ENCODE results near the gene FAM9B. TPM values are rescaled to one million over a fixed set of nuclear protein-coding genes. Genes with fewer than 3 reads are reported as not detected.

Gene FAM9B
- total RNA-seq, 2 donors from 2014 or later, result 1.4 TPM; not detected in 1

- 19% methylated on average over 4 of the region's 4 CpGs for WGBS
- Histone ChIP-seq H3K9me3 (no peaks in the 10 kb centered on the region), H3K4me3 (no peak overlapping the region), H3K27me3 (replicated peaks; ENCODE audit: insufficient read depth) (no peaks in the 10 kb centered on the region), H3K4me1 (replicated peaks) (no peaks in the 10 kb centered on the region), H3K36me3 (no peaks in the 10 kb centered on the region), H3K27ac (no peak overlapping the region)
- intact Hi-C loops (cut with DNase I), result no loop called here
- peak; percentile 56 for DNase-seq (ENCODE audit: low spot score)
- TF ChIP-seq CTCF (IDR thresholded peaks at IDR 0.05) (no peak), POLR2AphosphoS5 (IDR thresholded peaks at IDR 0.05) (peak; percentile 46)
These were observed 45.5 kb downstream of the FAM9B start for GRCh38 chrX:8988446-8988845.

- Histone ChIP-seq H3K4me3 (no peak overlapping the region), H3K4me1 (replicated peaks) (no peaks in the 10 kb centered on the region), H3K27me3 (replicated peaks; ENCODE audit: insufficient read depth) (no peaks in the 10 kb centered on the region), H3K36me3 (no peaks in the 10 kb centered on the region), H3K27ac (no peak overlapping the region), H3K9me3 (no peaks in the 10 kb centered on the region)
- no peak for TF ChIP-seq POLR2A (IDR thresholded peaks at IDR 0.05)
- no peak for TF ChIP-seq POLR2AphosphoS5 (IDR thresholded peaks at IDR 0.05)
- no peak for TF ChIP-seq CTCF (IDR thresholded peaks at IDR 0.05)
- intact Hi-C loops (cut with DNase I), result no loop called here
- WGBS, result 89% methylated on average over 6 of the region's 6 CpGs
- no peak for DNase-seq (ENCODE audit: low spot score)
These were observed 46.2 kb downstream of the FAM9B start for GRCh38 chrX:8987672-8988250.

- DNase-seq (ENCODE audit: low spot score), result no peak
- H3K4me1 ChIP-seq (replicated peaks), result no peaks in the 10 kb centered on the region
- no peaks in the 10 kb centered on the region for H3K36me3 ChIP-seq
- TF ChIP-seq POLR2A (IDR thresholded peaks at IDR 0.05), result no peak
- no peak for TF ChIP-seq POLR2AphosphoS5 (IDR thresholded peaks at IDR 0.05)
- no peak for TF ChIP-seq CTCF (IDR thresholded peaks at IDR 0.05)
- H3K27ac ChIP-seq, result no peak overlapping the region
- H3K4me3 ChIP-seq, result no peak overlapping the region
- H3K27me3 ChIP-seq (replicated peaks; ENCODE audit: insufficient read depth), result no peaks in the 10 kb centered on the region
- intact Hi-C loops (cut with DNase I), result no loop called here
- no peaks in the 10 kb centered on the region for H3K9me3 ChIP-seq
- 70% methylated on average over 2 of the region's 2 CpGs for WGBS
These were observed 49.7 kb downstream of the FAM9B start for GRCh38 chrX:8984231-8984630.

GRCh38 chrX:8981723-8982122 lies 52.2 kb downstream of the FAM9B start:
- intact Hi-C loops (cut with DNase I), result no loop called here
- Histone ChIP-seq H3K4me1 (replicated peaks) (no peaks in the 10 kb centered on the region), H3K27me3 (replicated peaks; ENCODE audit: insufficient read depth) (no peaks in the 10 kb centered on the region), H3K36me3 (no peaks in the 10 kb centered on the region), H3K27ac (no peak overlapping the region), H3K4me3 (no peak overlapping the region), H3K9me3 (no peaks in the 10 kb centered on the region)
- 80% methylated on average over 1 of the region's 2 CpGs for WGBS
- no peak for DNase-seq (ENCODE audit: low spot score)
- TF ChIP-seq POLR2AphosphoS5 (IDR thresholded peaks at IDR 0.05) (no peak), POLR2A (IDR thresholded peaks at IDR 0.05) (no peak), CTCF (IDR thresholded peaks at IDR 0.05) (no peak)

- Histone ChIP-seq H3K4me3 (no peak overlapping the region), H3K36me3 (no peaks in the 10 kb centered on the region), H3K9me3 (no peaks in the 10 kb centered on the region), H3K27me3 (replicated peaks; ENCODE audit: insufficient read depth) (no peaks in the 10 kb centered on the region), H3K27ac (no peak overlapping the region), H3K4me1 (replicated peaks) (no peaks in the 10 kb centered on the region)
- no peak for TF ChIP-seq CTCF (IDR thresholded peaks at IDR 0.05)
- DNase-seq (ENCODE audit: low spot score), result no peak
- intact Hi-C loops (cut with DNase I), result no loop called here
- 91% methylated on average over 1 of the region's 1 CpG for WGBS
These were observed 53.2 kb downstream of the FAM9B start for GRCh38 chrX:8980756-8981155.

Measured in prostate gland (tissue), 2 donors.